NCI-H2171 treated with DMSO at 0.1 percent for 48 hours (cell line): ENCODE results near the gene CPA1.

Experiments
- DNase-seq: peaks from one replicate; lab custom pipeline; 2025; lab: John Stamatoyannopoulos, UW

Gene CPA1

GRCh38 chr7:130356121-130356875 is 24.0 kb upstream of the CPA1 start:
- DNase-seq: peak; percentile 80

- no peak for DNase-seq
Observed at GRCh38 chr7:130356876-130357611, 23.2 kb upstream of the CPA1 start.

- DNase-seq: no peak
Observed at GRCh38 chr7:130358471-130358870, 21.8 kb upstream of the CPA1 start.

GRCh38 chr7:130359276-130359857 is 20.9 kb upstream of the CPA1 start:
- DNase-seq: no peak

GRCh38 chr7:130360518-130360917 is 19.8 kb upstream of the CPA1 start:
- DNase-seq: no peak

- no peak for DNase-seq
Observed at GRCh38 chr7:130361681-130362080, 18.6 kb upstream of the CPA1 start.

- DNase-seq: no peak
Observed at GRCh38 chr7:130362251-130362816, 18.0 kb upstream of the CPA1 start.

GRCh38 chr7:130363026-130363847 is 17.1 kb upstream of the CPA1 start:
- DNase-seq: no peak

- no peak for DNase-seq
Observed at GRCh38 chr7:130364451-130364850, 15.8 kb upstream of the CPA1 start.

- no peak for DNase-seq
Observed at GRCh38 chr7:130365088-130365487, 15.2 kb upstream of the CPA1 start.

- DNase-seq: peak; percentile 99
Observed at GRCh38 chr7:130365511-130366441, 14.5 kb upstream of the CPA1 start.

GRCh38 chr7:130366564-130366963 is 13.7 kb upstream of the CPA1 start:
- DNase-seq: no peak

- DNase-seq: peak; percentile 17
Observed at GRCh38 chr7:130367088-130367755, 13.1 kb upstream of the CPA1 start.

GRCh38 chr7:130367836-130368746 is 12.2 kb upstream of the CPA1 start:
- no peak for DNase-seq

- no peak for DNase-seq
Observed at GRCh38 chr7:130369110-130369711, 11.1 kb upstream of the CPA1 start.

GRCh38 chr7:130369831-130370550 is 10.3 kb upstream of the CPA1 start:
- no peak for DNase-seq

GRCh38 chr7:130371046-130371445 is 9.2 kb upstream of the CPA1 start:
- no peak for DNase-seq
